ENCODE measurements around the gene INVS. TPM values are rescaled to one million over a fixed set of nuclear protein-coding genes. Genes with fewer than 3 reads are reported as not detected.

INVS gene
- total RNA-seq, 1 donor from 2014 or later = 18.7 TPM

DNA sequence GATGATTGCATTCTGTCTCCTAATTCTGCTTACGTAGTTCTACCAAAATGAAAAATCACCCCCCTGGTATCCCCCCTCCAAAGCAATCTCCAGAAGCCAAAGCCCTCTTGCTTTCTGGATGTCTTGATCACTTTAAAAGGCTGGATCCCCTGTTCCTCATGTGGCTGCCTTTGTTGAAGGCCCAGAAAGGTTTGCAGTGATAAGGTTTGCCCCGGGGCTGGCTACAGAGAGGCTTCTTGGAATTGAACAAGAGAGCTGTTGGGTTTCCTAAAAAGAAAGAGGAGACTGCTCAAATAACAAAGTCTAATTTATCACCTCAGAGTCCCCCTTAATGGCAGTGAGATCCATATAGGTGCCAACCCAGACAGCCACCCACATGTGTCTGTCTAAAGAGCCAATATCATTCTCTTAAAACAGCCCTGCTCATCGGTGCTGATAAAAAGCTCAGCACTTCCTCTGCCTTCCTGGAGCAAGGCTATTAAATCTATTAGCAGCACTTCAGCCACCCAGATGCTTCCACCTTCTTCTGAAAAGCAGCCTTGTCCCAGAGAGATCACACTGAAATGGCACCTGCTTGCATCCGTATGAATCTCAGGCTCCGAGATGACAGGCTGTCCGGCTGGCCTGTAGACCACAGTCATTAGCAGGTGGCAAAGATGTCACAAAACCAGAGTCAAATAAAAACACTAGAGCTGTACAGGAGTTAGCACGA is 182.8 kb downstream of the INVS start:
- TF ChIP-seq, protein P1, sequence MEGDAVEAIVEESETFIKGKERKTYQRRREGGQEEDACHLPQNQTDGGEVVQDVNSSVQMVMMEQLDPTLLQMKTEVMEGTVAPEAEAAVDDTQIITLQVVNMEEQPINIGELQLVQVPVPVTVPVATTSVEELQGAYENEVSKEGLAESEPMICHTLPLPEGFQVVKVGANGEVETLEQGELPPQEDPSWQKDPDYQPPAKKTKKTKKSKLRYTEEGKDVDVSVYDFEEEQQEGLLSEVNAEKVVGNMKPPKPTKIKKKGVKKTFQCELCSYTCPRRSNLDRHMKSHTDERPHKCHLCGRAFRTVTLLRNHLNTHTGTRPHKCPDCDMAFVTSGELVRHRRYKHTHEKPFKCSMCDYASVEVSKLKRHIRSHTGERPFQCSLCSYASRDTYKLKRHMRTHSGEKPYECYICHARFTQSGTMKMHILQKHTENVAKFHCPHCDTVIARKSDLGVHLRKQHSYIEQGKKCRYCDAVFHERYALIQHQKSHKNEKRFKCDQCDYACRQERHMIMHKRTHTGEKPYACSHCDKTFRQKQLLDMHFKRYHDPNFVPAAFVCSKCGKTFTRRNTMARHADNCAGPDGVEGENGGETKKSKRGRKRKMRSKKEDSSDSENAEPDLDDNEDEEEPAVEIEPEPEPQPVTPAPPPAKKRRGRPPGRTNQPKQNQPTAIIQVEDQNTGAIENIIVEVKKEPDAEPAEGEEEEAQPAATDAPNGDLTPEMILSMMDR (IDR thresholded peaks at IDR 0.05; ENCODE audit: insufficient read depth, low read length, poor library complexity, severe bottlenecking) = no peak
- no peak for DNase-seq (ENCODE audit: low read depth)
- peaks cover 2% of the 10 kb centered on the region for H3K36me3 ChIP-seq (ENCODE audit: control insufficient read depth, insufficient read depth, low read length)
- H3K4me3 ChIP-seq (ENCODE audit: low read depth, low read length) = no peak overlapping the region
- H3K27me3 ChIP-seq (ENCODE audit: control insufficient read depth, insufficient read depth, low read length) = no peaks in the 10 kb centered on the region

DNA sequence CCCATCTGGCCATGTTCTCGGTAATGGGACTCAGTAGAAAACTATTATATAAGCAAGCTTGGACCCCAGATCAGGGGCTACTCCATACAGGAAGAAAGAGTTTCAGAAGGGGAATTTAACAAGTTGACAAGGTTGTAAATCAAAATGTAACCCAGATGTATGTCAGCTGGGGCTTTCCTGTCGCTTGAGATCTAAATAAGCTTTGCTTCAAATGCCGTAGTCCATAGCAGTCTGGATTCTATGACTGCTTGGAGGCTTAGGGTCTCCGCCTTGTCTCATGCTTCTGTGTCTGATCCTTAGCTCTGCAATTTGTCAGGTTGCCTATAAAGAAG is 183.3 kb downstream of the INVS start:
- no peak overlapping the region for H3K4me3 ChIP-seq (ENCODE audit: low read depth, low read length)
- TF ChIP-seq, protein P1 (IDR thresholded peaks at IDR 0.05; ENCODE audit: insufficient read depth, low read length, poor library complexity, severe bottlenecking) = no peak
- DNase-seq (ENCODE audit: low read depth) = no peak
- H3K36me3 ChIP-seq (ENCODE audit: control insufficient read depth, insufficient read depth, low read length) = peaks cover 2% of the 10 kb centered on the region
- no peaks in the 10 kb centered on the region for H3K27me3 ChIP-seq (ENCODE audit: control insufficient read depth, insufficient read depth, low read length)

DNA sequence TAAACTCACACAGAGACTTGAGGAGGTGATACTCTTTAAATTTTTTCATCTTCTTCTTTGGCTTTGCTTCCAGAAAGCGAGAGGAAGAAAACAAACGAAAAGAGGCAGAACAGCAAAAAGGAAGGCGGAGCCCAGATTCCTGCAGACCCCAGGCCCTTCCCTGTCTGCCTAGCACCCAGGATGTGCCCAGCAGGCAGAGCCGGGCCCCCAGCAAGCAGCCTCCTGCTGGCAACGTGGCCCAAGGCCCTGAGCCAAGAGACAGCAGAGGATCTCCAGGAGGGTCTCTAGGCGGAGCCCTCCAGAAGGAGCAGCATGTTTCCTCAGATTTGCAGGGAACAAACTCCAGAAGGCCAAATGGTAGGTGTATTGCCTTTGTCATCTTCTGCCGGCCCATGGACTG is 185.2 kb downstream of the INVS start:
- Histone ChIP-seq H3K27me3 (ENCODE audit: control insufficient read depth, insufficient read depth, low read length) (no peaks in the 10 kb centered on the region), H3K36me3 (ENCODE audit: control insufficient read depth, insufficient read depth, low read length) (peaks cover 2% of the 10 kb centered on the region), H3K4me3 (ENCODE audit: low read depth, low read length) (no peak overlapping the region)
- DNase-seq (ENCODE audit: low read depth) = no peak
- TF ChIP-seq, protein P1 (IDR thresholded peaks at IDR 0.05; ENCODE audit: insufficient read depth, low read length, poor library complexity, severe bottlenecking) = no peak

DNA sequence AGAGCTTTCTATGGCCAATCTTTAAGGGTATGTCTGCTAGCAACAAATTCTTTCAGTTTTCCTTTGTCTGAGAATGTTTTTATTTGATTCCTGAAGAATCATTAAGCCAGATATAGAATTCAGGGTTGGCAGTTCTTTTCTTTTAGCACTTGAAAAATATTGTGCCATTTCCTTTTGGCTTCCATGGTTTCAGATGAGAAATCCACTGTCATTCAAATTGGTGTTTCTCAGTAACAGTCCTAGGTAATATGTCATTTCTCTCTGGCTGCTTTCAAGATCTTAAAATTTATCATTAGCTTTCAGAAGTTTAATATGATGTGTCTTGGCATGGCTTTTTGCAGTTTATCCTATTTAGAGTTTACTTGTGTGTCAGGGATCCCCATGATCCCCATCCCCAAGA is 186.0 kb downstream of the INVS start:
- TF ChIP-seq, protein P1 (IDR thresholded peaks at IDR 0.05; ENCODE audit: insufficient read depth, low read length, poor library complexity, severe bottlenecking) = no peak
- Histone ChIP-seq H3K4me3 (ENCODE audit: low read depth, low read length) (no peak overlapping the region), H3K27me3 (ENCODE audit: control insufficient read depth, insufficient read depth, low read length) (no peaks in the 10 kb centered on the region), H3K36me3 (ENCODE audit: control insufficient read depth, insufficient read depth, low read length) (peaks cover 2% of the 10 kb centered on the region)
- no peak for DNase-seq (ENCODE audit: low read depth)

DNA sequence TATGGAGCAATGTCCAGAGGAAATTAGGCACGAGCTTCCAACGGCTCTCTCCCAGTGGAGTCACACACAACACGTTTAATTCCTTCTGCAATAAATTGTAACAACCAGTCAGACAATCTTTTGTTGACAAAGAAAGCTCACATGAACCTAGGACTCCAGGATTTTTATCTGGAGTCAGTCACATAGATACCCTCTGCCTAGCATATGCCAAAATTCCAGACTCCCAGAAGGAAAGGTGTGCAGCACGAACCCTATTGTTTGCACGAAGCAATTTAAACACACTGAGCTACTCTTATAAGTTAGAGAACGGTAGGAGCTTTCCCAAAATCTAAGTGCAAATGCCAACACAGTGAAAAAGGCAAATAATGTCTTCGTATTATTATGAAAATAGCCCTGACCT is 186.6 kb downstream of the INVS start:
- Histone ChIP-seq H3K36me3 (ENCODE audit: control insufficient read depth, insufficient read depth, low read length) (peaks cover 2% of the 10 kb centered on the region), H3K4me3 (ENCODE audit: low read depth, low read length) (no peak overlapping the region), H3K27me3 (ENCODE audit: control insufficient read depth, insufficient read depth, low read length) (no peaks in the 10 kb centered on the region)
- no peak for DNase-seq (ENCODE audit: low read depth)
- TF ChIP-seq, protein P1 (IDR thresholded peaks at IDR 0.05; ENCODE audit: insufficient read depth, low read length, poor library complexity, severe bottlenecking) = no peak

DNA sequence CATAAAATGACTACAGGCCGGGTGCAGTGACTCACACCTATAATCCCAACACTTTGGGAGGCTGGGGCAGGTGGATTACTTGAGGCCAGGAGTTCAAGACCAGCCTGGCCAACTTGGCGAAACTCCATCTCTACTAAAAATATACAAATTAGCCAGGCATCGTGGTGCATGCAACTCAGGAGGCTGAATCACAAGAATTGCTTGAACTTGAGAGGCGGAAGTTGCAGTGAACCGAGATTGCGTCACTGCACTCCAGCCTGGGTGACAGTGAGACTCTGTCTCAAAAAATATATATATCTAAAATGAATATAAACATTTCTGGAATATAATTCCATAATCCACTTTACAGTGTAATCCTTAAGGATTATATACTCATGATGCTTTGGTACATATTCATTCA is 187.2 kb downstream of the INVS start:
- no peak for DNase-seq (ENCODE audit: low read depth)
- TF ChIP-seq, protein P1 (IDR thresholded peaks at IDR 0.05; ENCODE audit: insufficient read depth, low read length, poor library complexity, severe bottlenecking) = no peak
- H3K36me3 ChIP-seq (ENCODE audit: control insufficient read depth, insufficient read depth, low read length) = peaks cover 2% of the 10 kb centered on the region

More for the DNA sequence above, 187.2 kb downstream of the INVS start:
- Histone ChIP-seq H3K4me3 (ENCODE audit: low read depth, low read length) (no peak overlapping the region), H3K27me3 (ENCODE audit: control insufficient read depth, insufficient read depth, low read length) (no peaks in the 10 kb centered on the region)
